Heart left ventricle (tissue), 16 donors: ENCODE data around the gene INO80E. TPM values are rescaled to one million over a fixed set of nuclear protein-coding genes. Genes with fewer than 3 reads are reported as not detected.

Experiments used
- ATAC-seq, 4 donors: fragments of 200-7000 bp; cut with Tn5 transposase; one replicate each; pipeline ENCODE4 v1.9.1; 2020 to 2022; ENCODE audit warnings: moderate library complexity in 4 of 4, mild to moderate bottlenecking in 3 of 4, moderate number of reproducible peaks in 1 of 4
- DNase-seq, 5 donors: peaks; one replicate each; pipeline ENCODE4 v3.0.0-alpha.2; 2020
- H3K27ac ChIP-seq, 12 donors: fragments of 200-600 bp; sonication (generic) in 4 of 12; one replicate each; pipeline versions ENCODE4 v1.5.0 to v1.8.0; 2016 to 2022; ENCODE audit warnings: mild to moderate bottlenecking in 2 of 12
- H3K27me3 ChIP-seq, 9 donors: fragments of 200-600 bp; sonication (generic) in 2 of 9; one replicate each; pipeline versions ENCODE4 v1.5.1 to v1.8.0; 2016 to 2022; ENCODE audit warnings: mild to moderate bottlenecking in 3 of 9
- H3K36me3 ChIP-seq, 9 donors: fragments of 200-600 bp; sonication (generic) in 2 of 9; one replicate each; pipeline versions ENCODE4 v1.5.0 to v1.8.0; 2018 to 2022; ENCODE audit warnings: mild to moderate bottlenecking in 2 of 9
- H3K4me1 ChIP-seq, 12 donors: fragments of 200-600 bp; sonication (generic) in 4 of 12; one replicate each; pipeline versions ENCODE4 v1.5.0 to v1.8.0; 2016 to 2022; ENCODE audit warnings: mild to moderate bottlenecking in 3 of 12
- H3K4me3 ChIP-seq, 12 donors: fragments of 200-600 bp; sonication (generic) in 4 of 12; one replicate each; pipeline versions ENCODE4 v1.5.0 to v1.8.0; 2017 to 2022; ENCODE audit warnings: mild to moderate bottlenecking in 9 of 12, moderate library complexity in 4 of 12
- H3K9me3 ChIP-seq, 12 donors: fragments of 200-600 bp; sonication (generic) in 4 of 12; one replicate each; pipeline versions ENCODE4 v1.5.0 to v1.8.0; 2016 to 2022; ENCODE audit warnings: mild to moderate bottlenecking in 1 of 12
- CTCF ChIP-seq, 12 donors: fragments of 200-600 bp; sonication (generic) in 4 of 12; IDR thresholded peaks; one replicate each; pipeline versions ENCODE4 v1.5.0 to v1.8.0; 2018 to 2022; ENCODE audit warnings: antibody characterized with exemption in 12 of 12, mild to moderate bottlenecking in 5 of 12
- POLR2A ChIP-seq, 2 donors: fragments of 450-650 bp; IDR thresholded peaks; one replicate each; pipeline ENCODE4 v1.6.1; 2017; ENCODE audit warnings: antibody characterized with exemption in 2 of 2, mild to moderate bottlenecking in 2 of 2, moderate library complexity in 2 of 2
- WGBS, 4 donors: extraction: QIAGEN DNeasy Blood & Tissue Kit in 2 of 4; methylation state at CpG; one replicate each; pipeline versions ENCODE4 v1.1.5 to v1.1.7; 2013 to 2018; 5-methylcytosine and 5-hydroxymethylcytosine counted together
- intact Hi-C, 10 donors: fragments of 100-400 bp; cut with DNase I; formaldehyde crosslinking; loops; one replicate each; pipeline versions ENCODE4 v1.11.1 to v1.14.2; 2022
- polyA plus RNA-seq, 2 donors: library from polyadenylated mRNA; stranded (reverse); fragments of 200-250 nt; gene quantifications; one replicate each; pipeline ENCODE4 v1.2.3, GENCODE V29; 2013
- total RNA-seq, 9 donors: library from RNA; depleted of rRNA in 2 of 9; stranded (reverse); fragments of >200 nt in 2 of 9; fragmentation: NEBNext Ultra II Directional in 3 of 9; extraction: Animal tissue kit (Norgen Biotek cat#: 25700) in 3 of 9; gene quantifications; one replicate each; pipeline versions ENCODE4 v1.1.0 to v1.2.4, GENCODE V29; 2016 to 2023
- donor health status: ischemic (EF 13 %, LVEDD 7.1; RV severe dilation, severe dysfunction).
- donor health status: healthy with polysubstance abuse.
- donor health status: DM: no; HTN: yes; CAD: no.
- donor health status: DM: no; HTN: no; CAD: no.
- donor health status: ischemic (EF 25% LVEDD 6.9; RV normal size, moderate dysfunction).
- donor health status: ischemic (EF 25% LVEDD 5.7; RV mildly dilated, moderate dysfunction).
- donor health status: healthy.
- donor health status: DM: yes; HTN: yes; CAD: no.
- donor health status: ischemic (EF 35%, LVEDD 5.7; RV mildly dilated, moderate dysfunction).
- donor health status: nonischemic (EF 11% LVEDD 7.7; RV severe dilation, severe dysfunction).
- donor health status: DM: yes; HTN: yes; CAD: no.
- donor health status: PGD.
- donor health status: ischemic (EF 29% LVEDD 5.4; RV normal size, mild dysfunction).
- donor health status: nonischemic (EF 23%, LVEDD 6.1; RV moderate dilation, normal function).

Gene INO80E
- total and polyA plus RNA-seq, 11 donors, result 27.6 to 71.5 (median 33.9) TPM

- no peak overlapping the region for H3K27ac ChIP-seq
- no peak for DNase-seq
- intact Hi-C loops, result no loop called here
- H3K4me3 ChIP-seq, result no peak overlapping the region
- H3K27me3 ChIP-seq, result peaks cover 0 to 4% (median 0%) of the 10 kb centered on the region in 9 donors
- no peaks in the 10 kb centered on the region for H3K9me3 ChIP-seq
- H3K36me3 ChIP-seq, result no peaks in the 10 kb centered on the region
- TF ChIP-seq POLR2A (IDR thresholded peaks at IDR 0.05) (no peak), CTCF (IDR thresholded peaks at IDR 0.05) (peak; percentile 25 to 59 (median 46))
- no peaks in the 10 kb centered on the region for H3K4me1 ChIP-seq
- WGBS, 4 donors, result 25 to 27% (median 25%) methylated on average over 5 of the region's 5 CpGs
- no peak for ATAC-seq
Measured at GRCh38 chr16:30041841-30042240, 45.8 kb downstream of the INO80E start.

- H3K9me3 ChIP-seq, result no peaks in the 10 kb centered on the region
- intact Hi-C loops, result no loop called here
- DNase-seq, result no peak
- 72 to 81% (median 78%) methylated on average over 8 of the region's 8 CpGs for WGBS, 4 donors
- TF ChIP-seq CTCF (IDR thresholded peaks at IDR 0.05), result no peak
- TF ChIP-seq POLR2A (IDR thresholded peaks at IDR 0.05), result no peak
- ATAC-seq, result peak in 1 of 4 donors; percentile 41
- H3K27me3 ChIP-seq, result no peaks in the 10 kb centered on the region
- H3K4me3 ChIP-seq, result no peak overlapping the region
- no peaks in the 10 kb centered on the region for H3K36me3 ChIP-seq
- no peak overlapping the region for H3K27ac ChIP-seq
- H3K4me1 ChIP-seq, result no peaks in the 10 kb centered on the region
Measured at GRCh38 chr16:30046178-30046577, 50.1 kb downstream of the INO80E start.

- no peak for ATAC-seq
- no peak for DNase-seq
Measured at GRCh38 chr16:30046588-30046987, 50.5 kb downstream of the INO80E start.

GRCh38 chr16:30049871-30050270 is 53.8 kb downstream of the INO80E start:
- H3K27ac ChIP-seq, result no peak overlapping the region
- DNase-seq (no peak), ATAC-seq (no peak)
- no peak for TF ChIP-seq POLR2A (IDR thresholded peaks at IDR 0.05)
- TF ChIP-seq CTCF (IDR thresholded peaks at IDR 0.05), result no peak
- intact Hi-C loops, result loop anchor here in 1 of 10 donors (5.0 kb wide), 1 partner anchor 48 kb away; no protein-coding TSS in a partner anchor
- peaks cover 0 to 27% (median 11%) of the 10 kb centered on the region in 12 donors for H3K4me1 ChIP-seq
- no peak overlapping the region for H3K4me3 ChIP-seq
- no peaks in the 10 kb centered on the region for H3K27me3 ChIP-seq
- H3K9me3 ChIP-seq, result no peaks in the 10 kb centered on the region
- 92 to 96% (median 94%) methylated on average over 8 of the region's 8 CpGs for WGBS, 4 donors
- no peaks in the 10 kb centered on the region for H3K36me3 ChIP-seq

More at GRCh38 chr16:30046588-30046987, 50.5 kb downstream of the INO80E start:
- Histone ChIP-seq H3K4me1 (no peaks in the 10 kb centered on the region), H3K36me3 (no peaks in the 10 kb centered on the region), H3K27me3 (no peaks in the 10 kb centered on the region), H3K9me3 (no peaks in the 10 kb centered on the region), H3K27ac (no peak overlapping the region), H3K4me3 (no peak overlapping the region)
- intact Hi-C loops, result no loop called here
- 87 to 91% (median 89%) methylated on average over 1 of the region's 1 CpG for WGBS, 4 donors
- TF ChIP-seq POLR2A (IDR thresholded peaks at IDR 0.05) (no peak), CTCF (IDR thresholded peaks at IDR 0.05) (no peak)
